ENCODE measurements around the gene OAT. TPM values are rescaled to one million over a fixed set of nuclear protein-coding genes. Genes with fewer than 3 reads are reported as not detected.

OAT gene
- total and polyA plus RNA-seq, 2 experiments from 2014 or later, result 568 to 694 TPM

DNA sequence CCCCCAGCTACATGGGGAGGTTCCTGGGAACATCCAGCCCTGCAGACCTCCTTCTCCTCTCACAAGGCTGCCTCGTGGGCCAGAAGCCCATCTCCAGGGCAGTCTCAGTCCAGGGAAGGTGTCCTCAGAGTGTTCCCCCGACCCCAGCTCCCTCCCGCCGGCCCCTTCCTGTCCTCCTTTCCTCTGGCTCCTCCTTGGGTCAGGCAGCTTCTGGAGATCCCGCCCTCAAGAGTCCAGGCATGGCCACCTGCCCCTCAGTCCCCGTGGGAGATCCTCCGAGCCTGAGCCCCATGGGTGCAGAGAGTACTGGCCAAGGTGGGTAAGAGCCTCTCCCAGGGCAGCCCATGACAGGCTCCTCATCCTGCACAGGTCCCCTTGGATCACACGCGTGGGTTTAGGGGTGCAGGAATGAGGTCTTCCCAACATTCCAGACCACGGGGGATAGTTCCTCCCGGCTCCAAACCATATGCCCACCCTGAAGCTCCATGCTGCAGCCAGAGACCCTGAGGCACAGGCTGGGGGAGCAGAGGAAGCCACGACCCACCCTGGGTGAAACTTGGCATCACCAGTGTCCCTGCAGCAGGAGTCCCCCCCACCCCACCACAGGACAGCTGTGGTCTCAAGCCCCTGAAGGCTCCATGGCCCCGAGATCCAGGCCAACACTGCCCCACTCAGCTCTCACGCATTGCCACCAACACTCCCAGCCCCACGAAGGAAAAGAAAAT lies 65.5 kb downstream of the OAT start:
- Histone ChIP-seq H3K27ac (no peak overlapping the region), H3K79me2 (no peaks in the 10 kb centered on the region), H3K9me2 (replicated peaks; ENCODE audit: insufficient read depth) (no peaks in the 10 kb centered on the region), H3K4me2 (no peak overlapping the region), H3K4me1 (ENCODE audit: insufficient read depth) (no peaks in the 10 kb centered on the region), H3K4me3 (no peak overlapping the region), H3K27me3 (no peaks in the 10 kb centered on the region), H2AFZ (no peak overlapping the region), H4K20me1 (ENCODE audit: insufficient read depth, poor library complexity, severe bottlenecking) (no peaks in the 10 kb centered on the region), H3K9me3 (ENCODE audit: low read depth) (no peaks in the 10 kb centered on the region), H3K36me3 (replicated peaks; ENCODE audit: insufficient read depth, low read depth) (no peaks in the 10 kb centered on the region)
- TF ChIP-seq EZH2phosphoT487 (IDR thresholded peaks at IDR 0.05; ENCODE audit: low read depth, severe bottlenecking, unreplicated experiment) (no peak), CTCF (IDR thresholded peaks at IDR 0.05; ENCODE audit: poor library complexity) (no peak), EZH2 (IDR thresholded peaks at IDR 0.05; ENCODE audit: borderline replicate concordance) (no peak)
- WGBS (ENCODE audit: low lambda C conversion rate, missing lambda C conversion rate), result 91% methylated on average over 13 of the region's 15 CpGs
- DNase-seq (ENCODE audit: low spot score), result no peak

DNA sequence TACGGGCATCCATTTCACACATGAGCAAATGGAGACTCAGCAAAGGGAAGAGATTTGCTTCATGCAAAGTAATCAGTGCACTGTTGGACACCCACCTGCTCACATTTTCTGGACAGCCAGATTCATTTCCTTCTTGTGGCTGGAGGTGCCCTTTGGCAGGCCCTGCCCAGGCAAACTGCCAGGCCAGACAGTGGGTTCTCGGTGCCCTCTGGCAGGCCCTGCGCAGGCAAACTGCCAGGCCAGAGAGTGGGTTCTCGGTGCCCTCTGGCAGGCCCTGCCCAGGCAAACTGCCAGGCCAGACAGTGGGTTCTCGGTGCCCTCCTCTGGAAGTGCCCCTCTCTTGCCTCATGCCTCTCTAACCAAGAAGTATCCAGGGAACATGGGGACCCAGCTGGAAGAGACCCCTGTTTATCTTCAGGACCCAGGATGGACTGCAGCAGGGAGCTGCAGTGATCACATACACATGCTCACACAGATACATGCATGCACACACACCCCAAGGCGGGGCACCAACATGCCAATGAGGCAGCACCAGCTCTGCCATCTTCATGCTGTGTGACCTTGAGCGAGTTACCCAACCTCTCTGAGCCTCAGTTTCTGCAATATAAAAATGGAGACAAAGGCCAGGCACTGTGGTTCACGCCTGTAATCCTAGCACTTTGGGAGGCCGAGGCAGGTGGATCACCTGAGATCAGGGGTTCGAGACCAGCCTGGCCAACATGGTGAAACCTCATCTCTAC lies 67.1 kb downstream of the OAT start:
- H3K4me2 ChIP-seq, result no peak overlapping the region
- H3K4me1 ChIP-seq (ENCODE audit: insufficient read depth), result no peaks in the 10 kb centered on the region
- no peaks in the 10 kb centered on the region for H3K36me3 ChIP-seq (replicated peaks; ENCODE audit: insufficient read depth, low read depth)
- no peak overlapping the region for H3K27ac ChIP-seq
- 95% methylated on average over 10 of the region's 10 CpGs for WGBS (ENCODE audit: low lambda C conversion rate, missing lambda C conversion rate)
- no peaks in the 10 kb centered on the region for H3K27me3 ChIP-seq
- H2AFZ ChIP-seq, result no peak overlapping the region
- TF ChIP-seq CTCF (IDR thresholded peaks at IDR 0.05; ENCODE audit: poor library complexity), result no peak
- no peak for TF ChIP-seq EZH2phosphoT487 (IDR thresholded peaks at IDR 0.05; ENCODE audit: low read depth, severe bottlenecking, unreplicated experiment)
- no peak for TF ChIP-seq EZH2 (IDR thresholded peaks at IDR 0.05; ENCODE audit: borderline replicate concordance)
- H3K9me2 ChIP-seq (replicated peaks; ENCODE audit: insufficient read depth), result no peaks in the 10 kb centered on the region
- no peaks in the 10 kb centered on the region for H4K20me1 ChIP-seq (ENCODE audit: insufficient read depth, poor library complexity, severe bottlenecking)
- H3K79me2 ChIP-seq, result no peaks in the 10 kb centered on the region
- H3K9me3 ChIP-seq (ENCODE audit: low read depth), result no peaks in the 10 kb centered on the region
- no peak overlapping the region for H3K4me3 ChIP-seq
- DNase-seq (ENCODE audit: low spot score), result no peak

GRCh38 chr10:124350806-124351205 lies 67.9 kb downstream of the OAT start:
- H3K36me3 ChIP-seq (replicated peaks; ENCODE audit: insufficient read depth, low read depth), result no peaks in the 10 kb centered on the region
- no peaks in the 10 kb centered on the region for H4K20me1 ChIP-seq (ENCODE audit: insufficient read depth, poor library complexity, severe bottlenecking)
- H3K79me2 ChIP-seq, result no peaks in the 10 kb centered on the region
- no peak overlapping the region for H2AFZ ChIP-seq
- DNase-seq (ENCODE audit: low spot score), result no peak
- H3K4me3 ChIP-seq, result no peak overlapping the region
- no peak overlapping the region for H3K27ac ChIP-seq
- H3K27me3 ChIP-seq, result no peaks in the 10 kb centered on the region
- WGBS (ENCODE audit: low lambda C conversion rate, missing lambda C conversion rate), result 93% methylated on average over 8 of the region's 8 CpGs
- no peaks in the 10 kb centered on the region for H3K9me2 ChIP-seq (replicated peaks; ENCODE audit: insufficient read depth)
- no peak for TF ChIP-seq CTCF (IDR thresholded peaks at IDR 0.05; ENCODE audit: poor library complexity)
- H3K4me2 ChIP-seq, result no peak overlapping the region
- no peaks in the 10 kb centered on the region for H3K9me3 ChIP-seq (ENCODE audit: low read depth)
- H3K4me1 ChIP-seq (ENCODE audit: insufficient read depth), result no peaks in the 10 kb centered on the region

Data from hepatocyte (in vitro differentiated cells).